GM08714 (cell line): ENCODE data around the gene COL18A1.
"Not testable (repeated sequence)": the region's sequence is repeated elsewhere in the genome, so short reads cannot be mapped to it uniquely, and the experiment has no call there.

Source experiments
- H3K4me3 ChIP-seq: fragments of 200-500 bp; sonication (Bioruptor generic); 2 replicates; pipeline ENCODE4 v1.5.1; 2014; ENCODE audit warnings: mild to moderate bottlenecking, low read length, inconsistent platforms
- ZNF274 ChIP-seq: IDR thresholded peaks from 2 replicates; pipeline ENCODE4 v1.6.1; 2012; ENCODE audit warnings: mild to moderate bottlenecking, low read depth, low read length

Gene COL18A1

GRCh38 chr21:45554477-45555175 is 149.7 kb downstream of the COL18A1 start:
- H3K4me3 ChIP-seq: peak overlapping the region; percentile 87

GRCh38 chr21:45555251-45555556 is 150.2 kb downstream of the COL18A1 start:
- H3K4me3 ChIP-seq: no peak overlapping the region
- TF ChIP-seq ZNF274: no peak

More at GRCh38 chr21:45554477-45555175, 149.7 kb downstream of the COL18A1 start:
- TF ChIP-seq ZNF274: no peak

- TF ChIP-seq ZNF274: no peak
- peak overlapping the region; percentile 57; the same call in 1 of the 2 replicates for H3K4me3 ChIP-seq
Measured at GRCh38 chr21:45555557-45556301, 150.8 kb downstream of the COL18A1 start.

- H3K4me3 ChIP-seq: no peak overlapping the region
- no peak for TF ChIP-seq ZNF274
Measured at GRCh38 chr21:45556302-45556644, 151.3 kb downstream of the COL18A1 start.

GRCh38 chr21:45556645-45557615 is 152.0 kb downstream of the COL18A1 start:
- TF ChIP-seq ZNF274: no peak
- H3K4me3 ChIP-seq: no peak overlapping the region

- no peak overlapping the region for H3K4me3 ChIP-seq
- no peak for TF ChIP-seq ZNF274
Measured at GRCh38 chr21:45557616-45558043, 152.7 kb downstream of the COL18A1 start.

- TF ChIP-seq ZNF274: no peak
- H3K4me3 ChIP-seq: no peak overlapping the region
Measured at GRCh38 chr21:45558044-45558721, 153.2 kb downstream of the COL18A1 start.

GRCh38 chr21:45559216-45560105 is 154.5 kb downstream of the COL18A1 start:
- H3K4me3 ChIP-seq: no peak overlapping the region
- no peak for TF ChIP-seq ZNF274

- H3K4me3 ChIP-seq: no peak overlapping the region
- no peak for TF ChIP-seq ZNF274
Measured at GRCh38 chr21:45560106-45561021, 155.4 kb downstream of the COL18A1 start.

- H3K4me3 ChIP-seq: not testable (repeated sequence)
Measured at GRCh38 chr21:45561241-45561640, 156.3 kb downstream of the COL18A1 start.

GRCh38 chr21:45562402-45562801 is 157.4 kb downstream of the COL18A1 start:
- no peak overlapping the region for H3K4me3 ChIP-seq
- TF ChIP-seq ZNF274: no peak

- H3K4me3 ChIP-seq: no peak overlapping the region
- no peak for TF ChIP-seq ZNF274
Measured at GRCh38 chr21:45562965-45563364, 158.0 kb downstream of the COL18A1 start.
